Measurements from ENCODE around the gene ABTB2.
A peak's percentile ranks its signal among the peaks of the same experiment; 100 is the strongest.

Gene ABTB2

DNA sequence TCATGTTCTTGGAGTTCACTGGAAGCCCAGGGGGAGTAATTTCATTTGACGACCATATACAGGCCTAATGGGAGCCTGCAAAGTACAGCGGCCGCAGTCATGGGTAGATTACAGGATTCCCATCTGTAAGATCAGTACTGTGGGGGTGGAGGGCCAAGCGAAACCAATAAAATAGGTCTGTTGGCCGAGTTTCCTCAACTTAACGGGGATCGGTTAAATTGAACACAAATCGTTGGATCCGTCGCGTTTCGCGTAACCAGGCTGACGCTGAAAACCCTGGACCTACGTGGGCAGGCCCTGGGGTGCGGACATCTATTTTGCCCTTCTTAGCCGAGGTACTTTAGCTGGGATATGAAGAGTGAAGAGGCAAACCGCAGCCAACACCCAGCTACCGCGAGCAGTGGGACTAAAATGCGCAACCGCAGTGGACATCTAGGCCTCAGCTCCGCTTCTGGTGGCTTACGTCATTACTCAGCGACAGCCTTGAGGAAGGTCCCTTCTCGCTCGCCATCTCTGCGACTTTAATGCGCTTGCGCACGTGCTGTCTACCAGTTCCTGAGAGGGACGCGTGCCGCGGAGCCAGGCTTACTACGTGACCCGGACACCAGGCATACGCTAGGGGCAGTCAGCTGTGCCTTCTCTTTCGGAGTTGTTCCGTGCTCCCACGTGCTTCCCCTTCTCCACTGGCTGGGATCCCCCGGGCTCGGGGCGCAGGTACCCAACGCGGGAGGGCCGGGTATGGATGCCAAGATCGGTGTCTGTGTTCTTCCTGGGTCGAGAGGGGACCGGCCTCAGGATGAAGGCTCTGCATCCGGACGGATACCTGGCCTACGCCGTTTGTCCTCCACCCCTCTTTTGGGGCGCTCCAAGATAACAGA, 252.5 kb downstream of the ABTB2 start, which contains the start of gene NAT10:
Gene NAT10 (plus strand): TSS at position 551 of the 878 bp plus-strand sequence. CDS start 2,597 bp downstream, outside the sequence.
- DNase-seq (ENCODE audit: low read depth) = peak; percentile 93

DNA sequence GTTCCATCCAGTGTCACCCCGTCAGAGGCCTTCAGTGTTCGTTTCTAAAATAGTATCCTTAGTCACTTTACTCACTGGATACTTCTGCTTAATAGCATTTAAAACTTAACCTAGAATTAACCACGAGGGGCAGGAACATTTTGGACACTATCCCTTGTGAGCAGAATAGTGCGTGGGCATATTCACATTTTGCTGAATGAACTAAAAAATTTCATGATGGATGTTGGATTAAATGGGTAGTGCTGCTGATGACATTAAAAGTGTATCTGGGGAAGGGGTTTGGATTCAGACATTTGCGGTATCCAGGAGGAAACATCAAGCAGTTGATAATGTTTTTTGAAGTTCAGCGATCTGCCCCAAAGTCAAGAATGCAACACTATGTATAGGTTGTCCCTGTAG, 253.1 kb downstream of the ABTB2 start:
- DNase-seq (ENCODE audit: low read depth) = no peak
